WERI-Rb-1 (cell line): ENCODE data around the gene S100A12.

Experiments
- DNase-seq: peaks from one replicate; pipeline ENCODE4 v3.0.0-alpha.2; 2020
- H3K27ac ChIP-seq: fragments of 250-450 bp; sonication (Bioruptor Pico); 2 replicates; pipeline ENCODE4 v1.5.1; 2020; ENCODE audit warnings: mild to moderate bottlenecking, moderate library complexity
- H3K27me3 ChIP-seq: fragments of 250-450 bp; sonication (Bioruptor Pico); 2 replicates; pipeline ENCODE4 v1.5.1; 2021; ENCODE audit warnings: mild to moderate bottlenecking, low read depth, moderate library complexity; ENCODE audit not compliant: insufficient read depth, severe bottlenecking
- H3K36me3 ChIP-seq: fragments of 250-450 bp; sonication (Bioruptor Pico); 2 replicates; pipeline ENCODE4 v1.5.1; 2020; ENCODE audit warnings: mild to moderate bottlenecking, moderate library complexity
- H3K4me3 ChIP-seq: 2 replicates; pipeline ENCODE4 v1.5.1; 2011; ENCODE audit warnings: low read depth, mild to moderate bottlenecking, control low read depth, low read length
- H3K9me3 ChIP-seq: fragments of 250-450 bp; sonication (Bioruptor Pico); 2 replicates; pipeline ENCODE4 v1.5.1; 2021; ENCODE audit warnings: mild to moderate bottlenecking, moderate library complexity; ENCODE audit not compliant: severe bottlenecking
- TF ChIP-seq, protein P1 (sequence below): IDR thresholded peaks from 2 replicates; pipeline ENCODE4 v1.5.1; 2011; ENCODE audit warnings: low read depth, mild to moderate bottlenecking, control low read depth, inconsistent platforms, low read length

Gene S100A12

DNA sequence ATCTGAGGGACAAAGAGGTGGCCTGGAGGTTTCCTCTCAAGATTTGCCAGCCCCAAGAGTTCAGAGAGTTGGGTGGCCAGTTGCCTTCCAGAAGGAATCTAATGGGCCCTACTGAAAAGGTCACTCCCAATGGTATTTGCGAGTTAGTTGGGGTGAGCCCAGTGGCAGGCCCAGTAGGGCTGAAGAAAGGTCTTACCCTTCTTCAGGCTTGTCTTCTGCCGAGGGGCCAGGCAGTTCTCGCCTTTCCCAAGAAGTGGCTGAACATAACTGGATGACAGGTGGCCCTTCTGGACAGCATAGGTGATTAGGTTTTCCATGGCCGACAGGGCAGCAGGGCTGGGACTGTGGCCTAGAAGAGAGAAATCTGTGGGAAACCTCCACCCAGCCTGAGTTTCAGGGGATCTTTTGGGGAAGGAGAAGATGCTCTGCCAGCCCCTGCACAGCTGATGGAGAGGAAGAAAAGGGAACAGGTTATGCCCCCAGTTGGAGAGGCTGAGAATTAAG lies 33.9 kb downstream of the S100A12 start:
- H3K36me3 ChIP-seq, result no peaks in the 10 kb centered on the region
- TF ChIP-seq, protein P1, sequence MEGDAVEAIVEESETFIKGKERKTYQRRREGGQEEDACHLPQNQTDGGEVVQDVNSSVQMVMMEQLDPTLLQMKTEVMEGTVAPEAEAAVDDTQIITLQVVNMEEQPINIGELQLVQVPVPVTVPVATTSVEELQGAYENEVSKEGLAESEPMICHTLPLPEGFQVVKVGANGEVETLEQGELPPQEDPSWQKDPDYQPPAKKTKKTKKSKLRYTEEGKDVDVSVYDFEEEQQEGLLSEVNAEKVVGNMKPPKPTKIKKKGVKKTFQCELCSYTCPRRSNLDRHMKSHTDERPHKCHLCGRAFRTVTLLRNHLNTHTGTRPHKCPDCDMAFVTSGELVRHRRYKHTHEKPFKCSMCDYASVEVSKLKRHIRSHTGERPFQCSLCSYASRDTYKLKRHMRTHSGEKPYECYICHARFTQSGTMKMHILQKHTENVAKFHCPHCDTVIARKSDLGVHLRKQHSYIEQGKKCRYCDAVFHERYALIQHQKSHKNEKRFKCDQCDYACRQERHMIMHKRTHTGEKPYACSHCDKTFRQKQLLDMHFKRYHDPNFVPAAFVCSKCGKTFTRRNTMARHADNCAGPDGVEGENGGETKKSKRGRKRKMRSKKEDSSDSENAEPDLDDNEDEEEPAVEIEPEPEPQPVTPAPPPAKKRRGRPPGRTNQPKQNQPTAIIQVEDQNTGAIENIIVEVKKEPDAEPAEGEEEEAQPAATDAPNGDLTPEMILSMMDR, result no peak
- DNase-seq, result no peak
- H3K27ac ChIP-seq, result no peak overlapping the region
- no peak overlapping the region for H3K4me3 ChIP-seq
- peaks cover 94% of the 10 kb centered on the region for H3K27me3 ChIP-seq
- H3K9me3 ChIP-seq, result peaks cover 18% of the 10 kb centered on the region

DNA sequence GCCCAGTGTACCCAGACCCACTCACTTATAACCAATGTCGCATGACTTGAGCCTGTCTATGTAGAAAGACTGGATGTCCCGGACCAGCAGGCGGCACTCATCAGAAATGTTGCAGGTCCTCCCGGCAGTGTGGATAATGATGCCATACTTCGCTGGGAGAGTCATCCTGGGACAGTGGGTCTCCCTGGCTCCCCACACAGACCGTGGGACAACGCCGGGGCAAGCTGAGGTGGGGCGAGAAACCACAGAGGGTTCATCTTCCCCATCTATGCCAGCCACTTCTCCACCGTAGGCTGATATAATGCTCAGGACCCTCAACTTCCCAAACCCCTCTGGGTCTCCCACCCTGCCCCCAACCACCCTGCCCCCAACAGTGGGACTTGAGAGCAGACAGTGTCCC lies 35.1 kb downstream of the S100A12 start:
- H3K27ac ChIP-seq, result no peak overlapping the region
- H3K27me3 ChIP-seq, result peaks cover 92% of the 10 kb centered on the region
- H3K9me3 ChIP-seq, result peaks cover 18% of the 10 kb centered on the region
- H3K36me3 ChIP-seq, result no peaks in the 10 kb centered on the region
- TF ChIP-seq, protein P1, result no peak
- DNase-seq, result no peak
- H3K4me3 ChIP-seq, result no peak overlapping the region

DNA sequence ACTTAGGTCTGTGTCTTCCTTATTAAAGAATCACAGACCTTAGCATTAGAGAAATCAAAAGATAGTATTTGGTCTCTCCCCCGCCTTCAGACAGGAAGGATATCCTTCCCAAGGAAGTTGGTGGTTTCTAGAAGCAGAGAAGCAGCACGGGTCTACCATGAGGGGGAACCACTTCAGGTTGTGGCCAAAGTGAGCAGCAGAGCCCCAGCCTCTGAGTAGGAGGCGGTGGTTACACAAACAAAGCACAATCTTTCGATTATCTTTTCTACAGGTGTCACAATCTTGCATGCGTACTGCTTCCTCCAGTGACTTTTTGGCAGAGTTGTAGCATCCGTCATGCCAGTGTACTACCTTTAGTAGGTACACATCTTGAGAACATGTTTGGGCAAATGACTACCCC lies 35.6 kb downstream of the S100A12 start:
- Histone ChIP-seq H3K36me3 (no peaks in the 10 kb centered on the region), H3K4me3 (no peak overlapping the region), H3K27me3 (peaks cover 92% of the 10 kb centered on the region), H3K9me3 (peaks cover 18% of the 10 kb centered on the region), H3K27ac (no peak overlapping the region)
- TF ChIP-seq, protein P1, result no peak
- DNase-seq, result no peak

DNA sequence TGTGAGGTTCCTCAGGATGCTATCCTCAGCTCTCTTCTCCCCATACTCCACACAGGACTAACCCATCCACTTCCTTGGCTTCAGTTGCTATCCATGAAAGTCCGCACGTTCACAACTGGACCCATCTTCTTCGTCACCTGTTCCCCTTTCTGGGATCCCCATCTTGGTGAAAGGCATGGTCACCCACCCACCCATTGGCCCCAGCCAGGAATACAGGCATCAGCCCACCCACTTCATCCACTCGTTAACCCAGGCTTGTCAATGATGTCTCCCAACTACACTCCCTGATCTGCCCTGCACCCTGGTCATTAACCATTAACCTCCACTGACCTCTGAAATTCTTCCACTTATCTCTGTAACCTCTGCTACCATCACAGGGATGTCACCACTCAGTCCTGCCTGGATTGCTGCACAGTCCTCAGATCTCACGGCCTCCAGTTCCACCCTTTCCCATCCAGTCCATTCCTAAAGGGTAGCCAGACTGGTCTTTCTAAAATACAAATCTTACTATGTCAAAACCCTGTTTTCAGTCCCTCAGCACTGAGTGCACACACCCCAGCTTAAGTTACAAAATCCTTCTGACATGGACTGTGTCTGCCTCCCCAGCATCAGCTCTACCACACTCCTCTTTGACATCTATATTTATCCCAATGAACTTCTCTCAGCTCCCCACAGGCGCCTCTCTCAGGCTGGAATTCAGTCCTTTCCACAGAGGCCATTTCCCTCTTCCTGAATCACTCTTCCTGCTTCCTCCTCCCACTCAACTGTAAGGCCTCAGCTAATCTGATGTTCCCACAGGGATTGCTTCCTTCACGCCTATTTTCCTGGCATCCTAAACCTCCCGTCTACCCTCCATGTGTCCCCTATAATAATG lies 37.2 kb downstream of the S100A12 start:
- Histone ChIP-seq H3K27ac (no peak overlapping the region), H3K9me3 (peaks cover 14% of the 10 kb centered on the region), H3K36me3 (no peaks in the 10 kb centered on the region), H3K4me3 (no peak overlapping the region), H3K27me3 (peaks cover 89% of the 10 kb centered on the region)
- TF ChIP-seq, protein P1, result no peak
- DNase-seq, result no peak

DNA sequence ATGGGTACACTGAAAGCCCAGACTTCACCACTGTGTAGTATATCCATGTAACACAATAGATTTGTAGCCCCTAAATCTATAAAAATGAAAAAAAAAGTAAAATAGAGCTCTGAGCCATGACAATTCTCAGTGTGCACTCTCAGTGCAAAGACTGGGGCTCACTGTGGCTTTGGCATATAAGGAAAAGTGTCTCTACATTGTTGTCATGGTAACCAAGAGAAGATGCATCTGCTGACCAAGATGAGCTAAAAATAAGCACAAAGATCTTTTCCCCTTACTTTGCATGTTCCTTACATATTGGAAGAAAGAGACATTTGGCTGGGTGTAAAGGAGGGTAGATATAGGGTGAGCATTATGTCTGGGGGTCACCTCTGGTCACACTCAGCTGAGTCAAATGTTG lies 38.8 kb downstream of the S100A12 start:
- peaks cover 88% of the 10 kb centered on the region for H3K27me3 ChIP-seq
- no peaks in the 10 kb centered on the region for H3K36me3 ChIP-seq
- no peak for DNase-seq
- TF ChIP-seq, protein P1, result no peak
- no peak overlapping the region for H3K4me3 ChIP-seq
- peaks cover 13% of the 10 kb centered on the region for H3K9me3 ChIP-seq
- H3K27ac ChIP-seq, result no peak overlapping the region
